ENCODE results near the gene HAGH.

The HAGH gene

DNA sequence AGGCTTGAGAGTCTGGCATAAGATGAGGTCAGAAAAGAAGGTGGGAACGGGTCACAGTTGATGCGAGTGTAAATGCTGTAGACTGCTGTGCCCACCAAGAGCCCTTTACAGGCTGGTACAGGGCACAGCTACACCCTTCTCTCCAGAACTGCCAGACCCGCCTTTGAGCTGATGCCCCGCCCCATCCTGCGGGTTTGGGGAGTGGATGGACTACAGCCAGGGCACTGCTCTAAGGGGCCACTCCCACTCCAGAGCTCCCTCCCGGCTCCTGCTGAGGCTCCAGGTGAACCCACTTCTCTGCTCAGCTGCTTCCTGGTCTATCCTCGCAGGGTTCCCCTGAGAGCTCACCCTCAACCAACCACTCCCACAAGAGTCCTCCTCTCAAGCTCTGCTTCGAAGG is 33.0 kb upstream of the HAGH start:
- Histone ChIP-seq H3K9me2 (replicated peaks; ENCODE audit: insufficient read depth, low read length) (no peaks in the 10 kb centered on the region), H3K27me3 (replicated peaks; ENCODE audit: insufficient read depth, low read length) (no peaks in the 10 kb centered on the region), H3K27ac (ENCODE audit: low read length) (no peak overlapping the region), H3K9me3 (replicated peaks; ENCODE audit: insufficient read depth, low read length) (no peaks in the 10 kb centered on the region), H4K20me1 (ENCODE audit: insufficient read depth, low read length) (no peaks in the 10 kb centered on the region), H3K9ac (ENCODE audit: low read length) (no peak overlapping the region), H2AFZ (ENCODE audit: low read length) (no peak overlapping the region), H3K4me3 (ENCODE audit: low read length) (no peak overlapping the region), H3K4me2 (ENCODE audit: low read depth, low read length) (no peak overlapping the region), H3K79me2 (ENCODE audit: low read length) (no peaks in the 10 kb centered on the region), H3K4me1 (ENCODE audit: low read length) (peaks cover 16% of the 10 kb centered on the region), H3K36me3 (replicated peaks; ENCODE audit: insufficient read depth, low read length) (no peaks in the 10 kb centered on the region), H3F3A (ENCODE audit: insufficient read depth, low read length) (peaks cover 4% of the 10 kb centered on the region; the same call in 1 of the 2 replicates)
- TF ChIP-seq CTCF (IDR thresholded peaks at IDR 0.05; ENCODE audit: low read length) = no peak
- no peak for TF ChIP-seq EZH2phosphoT487 (IDR thresholded peaks at IDR 0.05; ENCODE audit: low read length)
- TF ChIP-seq EZH2 (optimal IDR thresholded peaks at IDR 0.05; ENCODE audit: low read depth, low read length) = no peak
- no peak for DNase-seq

DNA sequence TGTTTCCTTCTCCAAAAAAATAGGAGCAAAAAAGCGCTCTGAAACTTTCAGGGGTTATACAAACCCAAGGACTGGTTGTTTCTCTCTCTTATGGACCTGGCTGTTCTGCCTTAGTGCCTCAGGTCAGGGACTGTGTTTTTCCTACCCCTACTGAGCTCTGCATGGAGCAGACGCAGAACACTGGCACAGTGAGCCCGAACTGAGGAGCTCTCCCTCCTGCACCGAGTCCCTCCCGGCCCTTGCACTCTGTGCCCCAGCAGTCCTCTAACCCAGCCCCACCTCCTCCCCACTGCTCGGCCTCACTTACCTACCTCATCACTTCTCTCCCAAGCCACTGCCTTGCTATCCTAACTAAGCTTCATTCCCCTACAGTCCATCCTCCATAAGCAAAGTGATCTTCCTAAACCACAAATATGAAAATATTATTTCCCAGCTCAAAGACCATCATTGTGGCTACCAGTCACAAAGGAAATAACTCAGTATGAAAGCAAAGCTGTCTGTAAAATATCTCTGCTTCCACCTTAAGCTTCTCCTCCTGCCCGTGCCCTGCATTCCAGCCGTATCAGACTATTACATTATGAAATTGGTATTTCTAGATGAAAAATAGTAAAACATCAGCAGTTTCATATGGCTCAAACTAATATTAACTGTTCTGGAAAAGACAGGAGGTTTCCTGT is 31.7 kb upstream of the HAGH start:
- H3K79me2 ChIP-seq (ENCODE audit: low read length) = no peaks in the 10 kb centered on the region
- H3K4me2 ChIP-seq (ENCODE audit: low read depth, low read length) = peak overlapping the region; percentile 64
- H3K4me1 ChIP-seq (ENCODE audit: low read length) = peaks cover 14% of the 10 kb centered on the region
- H3F3A ChIP-seq (ENCODE audit: insufficient read depth, low read length) = peaks cover 4% of the 10 kb centered on the region; the same call in 1 of the 2 replicates
- no peaks in the 10 kb centered on the region for H3K9me2 ChIP-seq (replicated peaks; ENCODE audit: insufficient read depth, low read length)
- no peaks in the 10 kb centered on the region for H3K27me3 ChIP-seq (replicated peaks; ENCODE audit: insufficient read depth, low read length)
- H3K36me3 ChIP-seq (replicated peaks; ENCODE audit: insufficient read depth, low read length) = no peaks in the 10 kb centered on the region
- peak overlapping the region; percentile 11; the same call in 1 of the 2 replicates for H3K27ac ChIP-seq (ENCODE audit: low read length)
- peak overlapping the region; percentile 30 for H3K4me3 ChIP-seq (ENCODE audit: low read length)
- peak overlapping the region; percentile 41 for H2AFZ ChIP-seq (ENCODE audit: low read length)
- no peaks in the 10 kb centered on the region for H3K9me3 ChIP-seq (replicated peaks; ENCODE audit: insufficient read depth, low read length)
- no peaks in the 10 kb centered on the region for H4K20me1 ChIP-seq (ENCODE audit: insufficient read depth, low read length)
- TF ChIP-seq CTCF (IDR thresholded peaks at IDR 0.05; ENCODE audit: low read length) (no peak), EZH2phosphoT487 (IDR thresholded peaks at IDR 0.05; ENCODE audit: low read length) (no peak), EZH2 (optimal IDR thresholded peaks at IDR 0.05; ENCODE audit: low read depth, low read length) (no peak)
- peak overlapping the region; percentile 10; the same call in 1 of the 2 replicates for H3K9ac ChIP-seq (ENCODE audit: low read length)
- DNase-seq = peak; percentile 29

GRCh38 chr16:1857433-1858097 is 30.9 kb upstream of the HAGH start:
- no peak for DNase-seq
- H3K36me3 ChIP-seq (replicated peaks; ENCODE audit: insufficient read depth, low read length) = no peaks in the 10 kb centered on the region
- H3K9me2 ChIP-seq (replicated peaks; ENCODE audit: insufficient read depth, low read length) = no peaks in the 10 kb centered on the region
- H3K27ac ChIP-seq (ENCODE audit: low read length) = no peak overlapping the region
- H2AFZ ChIP-seq (ENCODE audit: low read length) = peak overlapping the region; percentile 41
- peaks cover 14% of the 10 kb centered on the region for H3K4me1 ChIP-seq (ENCODE audit: low read length)
- H3K9ac ChIP-seq (ENCODE audit: low read length) = peak overlapping the region; percentile 10; the same call in 1 of the 2 replicates
- peak overlapping the region; percentile 30 for H3K4me3 ChIP-seq (ENCODE audit: low read length)
- peak overlapping the region; percentile 64 for H3K4me2 ChIP-seq (ENCODE audit: low read depth, low read length)
- H4K20me1 ChIP-seq (ENCODE audit: insufficient read depth, low read length) = no peaks in the 10 kb centered on the region
- no peaks in the 10 kb centered on the region for H3K27me3 ChIP-seq (replicated peaks; ENCODE audit: insufficient read depth, low read length)
- H3F3A ChIP-seq (ENCODE audit: insufficient read depth, low read length) = peaks cover 4% of the 10 kb centered on the region; the same call in 1 of the 2 replicates
- H3K79me2 ChIP-seq (ENCODE audit: low read length) = no peaks in the 10 kb centered on the region
- H3K9me3 ChIP-seq (replicated peaks; ENCODE audit: insufficient read depth, low read length) = no peaks in the 10 kb centered on the region
- TF ChIP-seq EZH2 (optimal IDR thresholded peaks at IDR 0.05; ENCODE audit: low read depth, low read length) (no peak), EZH2phosphoT487 (IDR thresholded peaks at IDR 0.05; ENCODE audit: low read length) (no peak), CTCF (IDR thresholded peaks at IDR 0.05; ENCODE audit: low read length) (no peak)
